Left cardiac atrium (tissue), 4 donors: ENCODE data around the gene IFNA14. TPM values are rescaled to one million over a fixed set of nuclear protein-coding genes. Genes with fewer than 3 reads are reported as not detected.
A peak's percentile ranks its signal among the peaks of the same experiment; 100 is the strongest.
"Not testable (repeated sequence)": the region's sequence is repeated elsewhere in the genome, so short reads cannot be mapped to it uniquely, and the experiment has no call there.

ENCODE experiments used
- ATAC-seq, 2 donors: fragments of 200-7000 bp; cut with Tn5 transposase; one replicate each; pipeline ENCODE4 v1.9.1; 2020; ENCODE audit warnings: mild to moderate bottlenecking in 2 of 2, moderate library complexity in 2 of 2
- DNase-seq: peaks from one replicate; pipeline ENCODE4 v3.0.0-alpha.2; 2020
- intact Hi-C, 2 donors: fragments of 100-400 bp; cut with DNase I; formaldehyde crosslinking; loops; one replicate each; pipeline versions ENCODE4 v1.14.1 to v1.15.1; 2022 to 2023
- long read RNA-seq: library from polyadenylated mRNA; unstranded; transcript quantifications from one replicate; pipeline ENCODE4 v2.0.0, GENCODE V29; 2021
- total RNA-seq, 2 donors: library from RNA; stranded (reverse); fragmentation: NEBNext Ultra II Directional; extraction: Animal tissue kit (Norgen Biotek cat#: 25700); gene quantifications; one replicate each; pipeline ENCODE4 v1.2.1, GENCODE V29; 2021
- donor health status: DM: no; HTN: yes; CAD: no.
- donor health status: DM: no; HTN: yes; CAD: no; lungs with severe emphysema.
- donor health status: DM: yes; HTN: yes; CAD: no.
- donor health status: Dilated cardiomyopathy.

The IFNA14 gene
- not detected for total RNA-seq
- long read RNA-seq = 0 reads

DNA sequence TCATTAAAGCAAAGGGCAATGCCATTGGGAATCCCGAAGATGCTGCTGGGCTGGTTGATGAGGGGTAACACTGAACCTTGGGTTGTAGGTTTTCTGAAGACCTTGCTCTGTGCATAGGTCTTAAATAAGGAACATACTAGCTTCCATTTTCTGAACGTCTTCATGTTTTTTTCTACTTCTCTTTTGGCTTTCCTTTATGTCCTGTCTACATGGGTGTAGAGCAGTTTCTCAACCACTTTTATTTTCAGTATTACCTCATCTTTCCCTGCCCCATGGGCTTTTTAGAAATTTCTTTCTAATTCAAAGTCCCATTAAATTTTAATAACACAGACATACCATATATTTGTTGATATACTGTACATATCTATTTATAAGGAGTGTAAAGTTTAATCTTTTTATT lies at the start of gene IFNA14:
Gene IFNA14, minus strand, starts transcription at position 95 of the 400 bp plus-strand sequence. Its CDS starts 70 bp downstream, at position 25.
- ATAC-seq (no peak), DNase-seq (no peak)
- intact Hi-C loops = no loop called here

DNA sequence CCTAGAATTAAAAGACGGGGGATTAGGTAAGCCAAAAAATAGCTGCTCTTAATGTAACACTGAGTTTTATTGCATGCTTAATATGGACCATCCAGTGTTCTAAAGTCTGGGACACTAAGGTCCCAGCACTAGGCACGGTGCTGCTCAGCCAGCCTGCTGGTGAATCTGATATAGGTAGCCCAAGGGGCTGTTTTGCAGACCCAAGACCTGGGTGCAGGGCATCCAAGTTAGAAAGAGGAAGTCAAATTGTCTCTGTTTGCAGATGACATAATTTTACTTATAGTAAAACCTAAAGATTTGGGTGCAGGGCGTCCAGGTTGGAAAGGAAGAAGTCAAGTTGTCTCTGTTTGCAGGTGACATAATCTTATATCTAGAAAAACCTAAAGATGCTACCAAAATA lies 47.5 kb upstream of the IFNA14 start:
- intact Hi-C loops = no loop called here
- DNase-seq (no peak), ATAC-seq (no peak)

DNA sequence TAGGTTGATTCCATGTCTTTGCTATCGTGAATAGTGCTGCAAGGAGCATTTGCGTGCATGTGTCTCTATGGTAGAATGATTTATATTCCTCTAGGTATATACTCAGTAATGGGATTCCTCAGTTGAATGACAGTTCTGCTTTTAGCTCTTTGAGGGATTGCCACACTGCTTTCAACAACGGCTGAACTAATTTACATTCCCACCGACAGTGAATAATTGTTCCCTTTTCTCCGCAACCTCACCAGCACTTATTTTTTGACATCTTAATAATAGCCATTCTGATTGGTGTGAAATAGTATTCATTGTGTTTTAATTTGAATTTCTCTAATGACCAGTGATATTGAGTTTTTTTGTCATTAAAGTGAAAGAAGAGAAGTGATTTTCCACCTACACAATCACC lies 46.9 kb upstream of the IFNA14 start:
- ATAC-seq = no peak

DNA sequence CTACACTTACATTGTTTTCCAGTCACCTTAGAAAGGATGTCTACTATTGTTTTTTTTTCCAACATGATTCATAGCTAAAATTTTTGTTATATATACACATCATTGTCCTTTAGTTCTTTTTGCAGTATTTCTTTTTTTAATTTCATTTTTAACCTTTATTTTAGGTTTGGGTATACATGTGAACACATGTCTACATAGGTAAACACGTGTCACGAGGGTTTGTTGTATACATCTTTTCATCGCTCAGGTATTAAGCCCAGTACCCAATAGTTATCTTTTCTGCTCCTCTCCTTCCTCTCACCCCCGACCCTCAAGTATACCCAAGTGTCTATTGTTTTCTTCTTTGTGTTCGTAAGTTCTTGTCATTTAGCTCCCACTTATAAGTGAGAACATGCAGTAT lies 46.3 kb upstream of the IFNA14 start:
- ATAC-seq = no peak
- DNase-seq = no peak
- intact Hi-C loops = no loop called here

More for the DNA sequence above, 46.9 kb upstream of the IFNA14 start:
- DNase-seq = no peak
- intact Hi-C loops = no loop called here

DNA sequence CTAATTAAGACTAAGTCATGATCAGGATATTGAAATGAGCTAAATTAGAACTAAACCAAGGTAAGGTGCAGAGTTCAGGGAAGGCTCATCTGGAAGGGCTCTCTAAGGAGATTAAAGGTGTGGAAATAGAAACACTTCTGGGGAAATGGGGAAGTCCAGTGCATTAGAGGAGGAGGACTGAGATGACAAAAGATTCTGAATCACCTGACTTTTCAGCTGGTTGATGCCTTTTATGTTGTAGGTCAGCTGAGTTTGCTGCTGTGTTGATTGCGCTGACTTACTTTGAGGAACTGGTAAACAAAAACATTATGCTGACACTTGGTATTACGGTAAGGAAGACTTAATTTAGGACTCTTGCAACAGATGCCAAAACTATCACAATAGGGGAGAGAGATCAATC lies 41.5 kb upstream of the IFNA14 start:
- ATAC-seq = no peak
- intact Hi-C loops = no loop called here
- DNase-seq = no peak

DNA sequence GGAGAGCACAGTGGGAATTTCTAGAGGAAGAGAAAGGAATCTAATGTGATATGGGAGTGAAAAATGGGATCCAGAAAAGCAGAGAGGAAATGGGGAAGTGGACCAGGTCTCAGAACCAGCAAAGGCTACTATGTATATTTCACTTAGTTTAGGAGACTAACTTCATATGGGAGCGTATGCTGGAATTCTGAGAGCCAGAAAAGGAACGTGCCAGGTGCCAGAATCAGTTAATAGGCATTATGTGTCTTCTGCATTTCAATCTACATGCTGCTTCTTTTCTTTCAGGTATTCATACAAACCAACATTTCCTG lies 28.5 kb upstream of the IFNA14 start:
- DNase-seq = no peak
- intact Hi-C loops = no loop called here
- ATAC-seq = no peak

DNA sequence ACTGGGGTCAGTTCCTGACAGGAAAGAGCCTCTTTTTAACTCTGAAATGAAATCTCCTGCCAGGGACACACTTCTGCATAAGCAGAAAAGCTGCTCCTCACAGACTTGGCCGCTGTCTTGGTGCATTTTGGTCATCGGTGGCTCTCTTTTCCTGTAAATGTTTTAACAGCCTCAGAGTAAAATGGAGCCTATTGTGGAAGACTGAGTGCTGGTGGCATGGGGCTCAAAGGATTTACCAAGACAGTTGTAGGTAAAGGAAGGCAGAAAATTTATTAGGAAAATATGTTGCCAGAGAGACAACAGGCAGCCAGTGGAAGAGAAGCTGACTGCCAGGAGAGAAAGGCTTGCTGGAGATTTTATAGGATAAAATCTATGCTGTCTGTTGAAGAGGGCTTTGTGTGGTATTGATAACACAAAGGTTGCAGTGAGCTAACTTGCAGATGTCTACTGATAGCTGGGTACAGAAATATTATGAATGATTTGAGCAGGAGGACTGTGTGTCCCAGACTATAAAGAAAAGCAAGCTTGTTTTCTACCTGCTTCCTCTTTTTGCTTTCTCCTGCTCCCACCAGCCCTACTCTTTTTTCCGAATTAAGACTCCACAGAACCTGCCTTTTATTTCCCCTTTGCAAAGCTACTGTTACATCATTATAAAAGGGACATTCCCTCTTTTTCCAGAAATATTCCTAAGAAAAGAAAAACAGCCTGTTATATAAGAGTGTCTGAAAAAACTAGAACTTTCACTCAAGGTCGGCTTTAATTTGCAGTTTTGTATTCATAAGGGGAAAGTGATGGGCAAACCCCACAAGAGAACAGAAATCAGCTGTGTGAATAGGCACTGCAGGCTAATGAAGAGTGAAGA lies 27.9 kb upstream of the IFNA14 start:
- intact Hi-C loops = no loop called here
- DNase-seq (no peak), ATAC-seq (no peak)

DNA sequence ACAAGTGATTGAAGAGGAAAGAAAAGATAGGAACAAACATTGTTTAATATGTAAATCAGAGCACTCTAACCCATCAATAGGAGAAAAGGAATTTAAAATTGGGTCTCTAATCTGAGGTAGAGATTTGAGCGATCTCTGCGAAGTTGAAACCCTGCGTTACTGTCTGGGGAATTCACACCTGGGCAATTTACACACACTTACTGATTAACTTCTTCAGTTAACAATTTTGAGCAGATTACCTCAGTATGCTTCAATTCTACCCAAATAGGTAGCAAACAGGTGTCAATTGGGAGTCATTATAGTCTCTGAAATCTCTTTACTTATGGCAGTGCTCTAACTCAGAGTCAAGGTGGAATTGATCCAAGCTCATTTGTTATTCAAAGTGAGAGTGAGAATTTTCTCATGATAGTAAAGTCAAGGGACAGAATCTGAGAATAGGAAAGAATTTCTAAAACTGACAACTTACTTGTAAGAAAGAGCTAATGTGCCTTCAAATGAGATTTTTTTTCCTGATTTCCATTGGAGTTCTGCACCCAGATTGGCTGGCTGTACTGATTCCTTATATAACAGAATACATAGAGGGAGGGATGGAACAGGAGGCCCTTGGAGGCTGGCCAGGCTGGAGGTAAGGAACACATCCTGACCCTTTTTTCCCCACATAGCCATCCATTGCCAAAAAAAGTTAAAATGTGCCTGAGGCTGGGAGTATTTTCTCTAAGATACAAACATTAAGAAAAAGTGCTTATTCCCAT lies 27.1 kb upstream of the IFNA14 start:
- intact Hi-C loops = no loop called here
- no peak for DNase-seq
- no peak for ATAC-seq

DNA sequence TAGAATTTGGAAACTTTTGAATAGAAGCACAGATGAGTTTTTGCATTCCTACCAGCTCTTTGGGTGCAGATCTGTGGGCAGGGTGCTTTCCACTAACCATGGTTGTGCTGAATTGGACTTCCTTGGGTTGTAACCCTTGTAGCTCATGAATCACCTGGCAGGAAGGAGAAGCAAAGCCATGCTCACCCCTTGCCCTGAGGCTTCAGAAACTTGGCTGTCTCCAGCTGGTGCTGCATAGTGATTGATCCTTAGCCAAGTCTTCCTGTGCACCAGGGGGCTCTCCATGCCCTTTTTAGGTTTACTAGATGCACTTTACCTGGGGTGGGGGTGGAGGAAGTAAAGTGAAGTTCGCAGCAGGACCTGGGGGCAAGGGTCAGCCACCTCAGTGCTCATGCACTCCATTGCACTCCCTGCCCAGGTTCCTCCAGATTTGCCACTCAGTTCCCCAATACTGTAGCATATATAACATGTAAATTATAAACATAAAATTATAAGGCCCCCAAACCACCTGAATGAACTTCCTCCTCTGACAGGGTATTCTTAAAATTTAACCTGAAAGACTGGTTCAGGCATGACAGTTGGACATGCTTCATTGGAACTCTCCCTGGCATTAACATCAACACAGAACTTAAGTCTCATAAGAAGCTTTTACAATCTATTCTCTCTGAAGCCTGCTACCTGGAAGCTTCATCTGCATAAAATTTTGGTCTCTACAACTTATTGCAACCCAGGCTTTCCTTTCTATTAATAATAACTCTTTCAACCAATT lies 25.8 kb upstream of the IFNA14 start:
- DNase-seq (no peak), ATAC-seq (no peak)
- intact Hi-C loops = no loop called here

DNA sequence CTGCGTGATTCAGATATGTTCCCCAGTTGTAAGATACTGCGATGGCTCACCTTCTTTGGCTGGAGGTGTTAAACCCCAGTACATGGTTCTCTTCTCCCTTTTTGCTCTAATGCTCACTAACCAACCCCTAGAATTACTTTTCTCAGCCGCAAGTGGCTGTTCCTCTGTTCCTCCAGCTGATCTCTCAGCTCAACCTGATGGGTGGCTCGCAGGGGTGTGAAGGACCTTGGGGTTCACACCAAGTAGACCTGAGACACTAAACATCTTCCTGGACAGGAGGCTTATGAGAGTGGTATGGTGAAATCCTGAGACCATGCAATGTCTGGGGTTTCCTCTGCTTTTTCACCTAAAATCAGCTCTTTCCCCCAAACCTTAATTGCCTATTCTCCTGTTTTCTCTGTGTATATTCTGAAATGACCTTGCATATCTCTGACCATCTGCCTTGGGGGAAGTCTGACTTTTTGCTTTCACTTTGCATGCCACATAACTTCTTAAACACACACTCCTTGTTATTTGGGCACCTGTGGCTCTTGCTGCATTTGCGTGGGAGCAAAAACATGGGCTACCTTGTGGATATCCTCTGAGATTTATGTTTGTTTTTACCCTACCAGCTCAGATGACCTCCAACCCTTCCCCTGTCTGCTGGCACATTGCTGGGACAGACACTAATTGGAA lies 15.9 kb upstream of the IFNA14 start:
- intact Hi-C loops = loop anchor here in 1 of 2 donors (10.0 kb wide), 1 partner anchor 539 kb away; no protein-coding TSS in a partner anchor
- no peak for DNase-seq
- ATAC-seq = no peak

DNA sequence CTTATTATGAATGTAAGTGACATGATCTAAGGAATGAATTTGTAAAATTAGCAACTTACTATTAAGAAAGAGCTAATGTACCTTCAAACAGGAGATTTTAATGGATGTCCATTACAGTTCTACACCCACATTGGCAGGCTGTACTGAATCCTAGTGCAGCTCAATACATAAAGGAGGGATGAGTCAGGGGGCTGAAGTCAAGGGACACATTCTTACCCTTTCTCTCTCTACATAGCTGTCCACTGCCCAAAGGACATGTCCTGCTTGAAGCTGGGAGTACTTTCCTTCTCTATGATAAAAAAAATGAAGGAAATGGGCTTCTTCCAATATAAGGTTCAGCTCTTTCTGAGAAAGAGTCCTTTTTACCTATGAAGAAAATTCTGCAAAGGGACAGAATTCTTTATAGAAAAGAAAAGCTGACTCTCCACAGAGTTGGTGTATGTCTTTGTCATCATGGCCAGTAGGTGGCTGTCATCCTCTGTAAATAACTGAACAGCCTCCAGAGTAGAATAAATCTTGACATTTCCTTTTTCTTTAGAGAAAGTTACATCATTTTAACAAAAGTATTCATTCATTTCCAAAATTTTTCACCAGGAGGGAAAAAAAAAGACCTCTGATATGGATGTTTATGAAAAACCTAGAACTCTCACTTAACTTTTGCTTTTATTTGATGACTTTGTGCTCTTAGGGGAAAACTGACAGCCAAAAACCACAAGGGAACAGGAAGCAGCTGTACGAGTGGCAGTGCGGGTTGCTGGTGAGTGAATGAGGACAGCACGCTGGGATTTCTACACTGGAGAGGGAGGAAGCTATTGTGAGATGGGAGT lies 13.1 kb upstream of the IFNA14 start:
- peak; percentile 42 for DNase-seq
- intact Hi-C loops = loop anchor here in 1 of 2 donors (10.0 kb wide), 1 partner anchor 542 kb away; no protein-coding TSS in a partner anchor
- peak in 1 of 2 donors; percentile 80 for ATAC-seq

DNA sequence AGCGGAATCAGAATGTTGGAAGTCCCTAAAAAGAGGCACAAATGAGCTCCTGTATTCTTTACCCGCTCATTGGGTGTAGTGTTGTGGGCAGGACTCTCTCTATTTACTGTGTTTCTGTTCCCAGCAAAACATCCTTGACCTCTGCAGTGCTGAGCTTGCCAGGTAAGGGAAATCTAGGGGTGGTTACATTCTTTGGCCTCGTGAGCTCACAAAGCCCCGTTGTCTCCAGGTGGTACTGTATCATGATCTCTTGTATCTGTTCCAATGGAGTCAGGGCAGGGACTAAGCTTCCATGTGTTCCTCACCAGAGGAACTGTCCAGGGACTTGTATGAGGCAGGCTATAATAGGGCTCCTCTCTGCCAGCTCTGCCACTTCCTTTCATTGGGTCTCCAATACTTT lies 11.8 kb upstream of the IFNA14 start:
- DNase-seq (no peak), ATAC-seq (no peak)
- intact Hi-C loops = loop anchor here in 1 of 2 donors (10.0 kb wide), 1 partner anchor 543 kb away; no protein-coding TSS in a partner anchor

DNA sequence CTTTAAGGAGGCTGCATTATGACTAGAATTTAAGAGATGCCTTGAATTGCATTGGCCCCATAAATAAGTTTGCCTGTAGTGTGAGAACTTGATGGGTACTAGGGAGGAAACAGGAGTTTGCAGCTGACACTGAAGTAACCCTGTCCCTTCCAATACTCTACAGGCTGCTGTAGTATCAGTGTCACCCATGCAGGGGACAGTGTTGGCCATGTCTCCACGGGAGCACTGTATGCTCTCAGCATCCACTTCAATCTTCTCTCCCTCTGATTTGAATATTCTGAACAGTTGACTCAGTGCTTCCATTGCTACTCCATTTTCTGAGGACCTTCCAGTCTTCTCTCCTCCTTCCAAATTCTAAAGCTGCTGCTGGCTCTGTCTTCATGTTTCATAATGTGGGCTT lies 11.4 kb upstream of the IFNA14 start:
- ATAC-seq (no peak), DNase-seq (no peak)
- intact Hi-C loops = loop anchor here in 1 of 2 donors (10.0 kb wide), 1 partner anchor 544 kb away; no protein-coding TSS in a partner anchor

DNA sequence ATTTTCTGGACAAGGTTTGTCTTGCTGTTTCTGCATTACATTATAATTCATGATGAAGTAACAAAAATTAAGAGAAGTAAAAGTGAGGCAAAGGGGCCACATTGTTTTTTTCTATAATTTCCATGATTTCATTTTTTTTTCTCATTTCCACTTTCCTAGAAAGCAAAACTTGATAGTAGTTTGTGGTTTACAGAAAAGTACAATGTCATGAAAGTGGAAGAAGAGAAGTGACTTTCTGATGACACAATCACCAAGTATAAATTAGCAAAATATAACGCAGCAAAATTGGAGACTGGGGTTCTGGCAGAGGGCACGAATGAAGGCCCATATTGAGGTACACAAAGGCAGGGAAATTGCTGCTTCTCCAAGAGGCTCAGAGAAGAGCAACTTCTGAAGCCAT lies 5.0 kb upstream of the IFNA14 start:
- ATAC-seq (no peak), DNase-seq (no peak)
- intact Hi-C loops = no loop called here

DNA sequence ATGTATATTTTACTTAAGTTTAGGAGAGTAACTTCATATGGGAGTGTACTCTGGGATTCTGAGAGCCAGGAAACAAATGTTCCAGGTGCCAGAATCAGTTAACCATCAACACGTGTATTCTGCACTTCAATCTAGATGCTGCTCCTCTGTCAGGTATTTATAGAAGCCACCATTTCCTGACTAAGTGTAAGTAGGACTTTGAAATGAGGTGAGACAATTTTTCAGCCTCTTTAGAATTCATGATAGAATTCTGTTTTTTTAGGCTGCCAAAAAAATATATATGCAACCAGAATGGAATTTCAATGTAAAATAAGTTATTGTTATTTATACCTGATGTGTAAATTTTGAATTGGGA lies 3.5 kb downstream of the IFNA14 start:
- intact Hi-C loops, ATAC-seq, DNase-seq: not testable (repeated sequence)

DNA sequence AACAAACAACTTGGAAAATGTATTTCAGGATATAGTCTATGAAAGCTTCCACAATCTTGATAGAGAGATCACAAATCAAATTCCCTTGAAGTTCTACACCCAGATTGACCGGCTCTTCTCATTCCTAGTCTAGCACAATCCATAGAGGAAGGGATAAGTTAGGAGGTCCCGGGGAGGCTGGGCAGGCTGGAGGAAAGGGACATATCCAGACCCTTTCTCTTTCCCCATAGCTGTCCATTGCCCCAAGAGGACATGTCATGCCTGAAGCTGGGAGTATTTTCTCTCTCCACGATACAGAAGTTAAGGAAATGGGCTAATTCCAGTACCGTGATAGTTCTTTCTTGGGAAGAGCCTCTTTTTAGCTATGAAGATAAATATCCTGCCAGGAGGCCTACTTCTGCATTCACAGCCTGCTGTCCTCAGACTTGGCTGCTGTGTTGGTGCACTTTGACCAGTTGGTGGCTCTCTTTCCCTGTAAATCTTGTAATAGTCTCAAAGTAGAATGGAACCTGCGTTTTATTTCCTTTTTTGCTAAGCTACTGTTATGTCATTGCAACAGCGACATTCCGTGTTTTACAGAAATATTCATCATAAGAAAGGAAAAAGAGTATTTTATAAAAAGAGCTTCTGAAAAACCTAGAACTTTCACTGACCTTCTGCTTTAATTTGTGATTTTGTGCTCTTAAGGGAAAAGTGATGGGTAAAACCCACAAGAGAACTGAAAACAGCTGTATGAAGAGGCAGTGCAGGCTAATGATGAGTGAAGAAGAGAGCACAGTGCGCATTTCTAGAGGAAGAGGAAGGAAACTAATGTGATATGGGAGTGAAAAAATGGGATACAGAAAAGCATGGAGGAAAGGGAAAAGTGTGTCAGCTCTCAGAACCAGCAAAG lies 4.1 kb downstream of the IFNA14 start:
- peak; percentile 59 to 60 for ATAC-seq
- intact Hi-C loops, DNase-seq: not testable (repeated sequence)

DNA sequence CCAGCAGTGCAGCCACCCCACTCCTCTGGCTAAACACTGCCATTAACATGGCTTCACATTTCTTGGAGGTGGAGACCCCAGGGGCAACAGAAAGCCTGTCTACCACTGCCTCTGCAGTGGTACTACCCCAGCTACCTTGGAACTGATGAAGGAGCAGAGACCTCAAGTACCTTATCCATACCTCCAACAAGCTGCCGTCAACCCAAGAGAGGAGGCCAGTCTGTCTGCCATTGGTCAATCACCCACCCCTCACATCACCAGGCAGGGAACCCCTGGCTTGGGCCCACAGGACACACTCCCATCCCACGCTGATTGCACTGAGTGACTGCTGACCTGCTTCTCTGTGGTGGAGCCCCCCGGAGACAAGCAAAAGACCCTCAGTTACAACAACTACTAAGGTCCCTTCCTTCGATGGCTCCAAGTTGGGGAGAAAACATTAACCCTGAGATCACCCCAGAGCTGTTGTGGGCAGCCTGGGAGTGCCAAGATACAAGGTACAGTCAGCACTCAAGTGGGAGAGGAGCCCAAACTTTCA lies 5.6 kb downstream of the IFNA14 start:
- intact Hi-C loops = no loop called here
- no peak for ATAC-seq
- DNase-seq = no peak
